22Rv1 (cell line): ENCODE results near the gene RARA.

Source experiments
- ZFX ChIP-seq: fragments of 450-650 bp; IDR thresholded peaks from 2 replicates; pipeline ENCODE4 v1.6.1; 2017; ENCODE audit warnings: antibody characterized with exemption, borderline replicate concordance
- TF ChIP-seq, protein P1 (sequence below): fragments of 450-650 bp; IDR thresholded peaks from 2 replicates; pipeline ENCODE4 v1.5.1; 2017; ENCODE audit warnings: mild to moderate bottlenecking

DNA sequence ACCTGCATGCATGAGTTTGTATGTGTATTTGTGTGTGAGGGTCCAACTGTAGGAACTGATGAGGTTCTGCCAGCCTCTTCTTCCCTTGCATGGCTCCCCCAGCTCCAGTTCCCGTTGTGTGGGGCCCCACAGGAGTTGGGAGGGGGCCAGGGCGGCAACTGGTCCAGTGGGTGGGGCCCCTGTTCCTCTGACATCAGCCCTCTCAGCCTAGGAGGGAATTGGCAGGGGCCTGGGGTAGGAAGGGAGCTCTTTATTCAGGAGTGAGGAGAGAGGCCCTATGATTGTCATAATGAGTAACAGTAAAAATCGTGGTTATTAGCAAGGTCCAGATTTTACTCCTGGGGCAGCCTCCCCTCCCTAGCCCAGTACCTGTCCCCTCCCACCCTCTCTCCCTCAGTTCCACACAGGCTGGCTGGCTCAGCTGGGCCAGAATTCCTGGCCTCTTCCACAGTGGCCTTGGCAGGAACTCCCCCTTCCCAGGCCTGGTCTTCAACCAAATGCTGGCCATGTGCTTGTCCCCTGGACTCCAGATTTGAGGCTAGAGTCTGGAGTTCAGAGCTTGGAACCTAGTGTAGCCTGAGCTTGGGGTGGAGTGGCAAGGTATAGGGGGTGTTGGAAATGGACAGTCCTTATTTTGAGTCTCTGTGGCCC, 18.9 kb downstream of the RARA start:
- TF ChIP-seq, protein P1, sequence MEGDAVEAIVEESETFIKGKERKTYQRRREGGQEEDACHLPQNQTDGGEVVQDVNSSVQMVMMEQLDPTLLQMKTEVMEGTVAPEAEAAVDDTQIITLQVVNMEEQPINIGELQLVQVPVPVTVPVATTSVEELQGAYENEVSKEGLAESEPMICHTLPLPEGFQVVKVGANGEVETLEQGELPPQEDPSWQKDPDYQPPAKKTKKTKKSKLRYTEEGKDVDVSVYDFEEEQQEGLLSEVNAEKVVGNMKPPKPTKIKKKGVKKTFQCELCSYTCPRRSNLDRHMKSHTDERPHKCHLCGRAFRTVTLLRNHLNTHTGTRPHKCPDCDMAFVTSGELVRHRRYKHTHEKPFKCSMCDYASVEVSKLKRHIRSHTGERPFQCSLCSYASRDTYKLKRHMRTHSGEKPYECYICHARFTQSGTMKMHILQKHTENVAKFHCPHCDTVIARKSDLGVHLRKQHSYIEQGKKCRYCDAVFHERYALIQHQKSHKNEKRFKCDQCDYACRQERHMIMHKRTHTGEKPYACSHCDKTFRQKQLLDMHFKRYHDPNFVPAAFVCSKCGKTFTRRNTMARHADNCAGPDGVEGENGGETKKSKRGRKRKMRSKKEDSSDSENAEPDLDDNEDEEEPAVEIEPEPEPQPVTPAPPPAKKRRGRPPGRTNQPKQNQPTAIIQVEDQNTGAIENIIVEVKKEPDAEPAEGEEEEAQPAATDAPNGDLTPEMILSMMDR = no peak
- TF ChIP-seq ZFX = no peak
